SU-DHL-6 (cell line): ENCODE results near the gene ZNF181.

Source experiments
- H2AFZ ChIP-seq: fragments of 200-600 bp; sonication (generic); 2 replicates; pipeline ENCODE4 v1.6.1; 2014; ENCODE audit warnings: low read depth, mild to moderate bottlenecking, moderate library complexity, mixed read lengths, antibody characterized with exemption, low read length; ENCODE audit not compliant: severe bottlenecking
- H3F3A ChIP-seq: fragments of 200-600 bp; shearing (Covaris generic); 2 replicates; pipeline ENCODE4 v1.6.0; 2016; ENCODE audit warnings: antibody characterized with exemption, mild to moderate bottlenecking; ENCODE audit not compliant: insufficient read depth
- H3K27ac ChIP-seq: fragments of 200-600 bp; sonication (generic); 2 replicates; pipeline ENCODE4 v1.5.1; 2016; ENCODE audit warnings: low read depth, mild to moderate bottlenecking, low read length, moderate library complexity, mixed read lengths
- H3K27me3 ChIP-seq: fragments of 200-600 bp; sonication (generic), shearing (Covaris generic); 2 replicates; pipeline ENCODE4 v1.6.0; 2014; ENCODE audit warnings: mild to moderate bottlenecking, low read length
- H3K36me3 ChIP-seq: fragments of 200-600 bp; sonication (generic); 2 replicates; pipeline ENCODE4 v1.6.1; 2014; ENCODE audit warnings: mild to moderate bottlenecking, low read length, mixed read lengths
- H3K4me2 ChIP-seq: fragments of 300-600, 200-600 bp; shearing (Covaris generic), sonication (generic); 2 replicates; pipeline ENCODE4 v1.6.0; 2014; ENCODE audit warnings: low read length, low read depth, mild to moderate bottlenecking; ENCODE audit not compliant: poor library complexity, severe bottlenecking
- H3K4me3 ChIP-seq: fragments of 200-600 bp; sonication (generic); 2 replicates; pipeline ENCODE4 v1.5.1; 2014; ENCODE audit warnings: antibody characterized with exemption, low read length, mild to moderate bottlenecking, mixed read lengths; ENCODE audit not compliant: insufficient read depth, poor library complexity, severe bottlenecking
- H3K79me2 ChIP-seq: fragments of 200-600 bp; sonication (generic); 2 replicates; pipeline ENCODE4 v1.6.1; 2014; ENCODE audit warnings: mild to moderate bottlenecking, low read length, moderate library complexity; ENCODE audit not compliant: insufficient read depth
- H3K9ac ChIP-seq: fragments of 200-600 bp; sonication (generic); 2 replicates; pipeline ENCODE4 v1.7.0; 2014; ENCODE audit warnings: mild to moderate bottlenecking, low read length
- H3K9me2 ChIP-seq: fragments of 200-600 bp; sonication (generic); replicated peaks from 2 replicates; pipeline ENCODE4 v1.6.1; 2014; ENCODE audit warnings: low read length; ENCODE audit not compliant: insufficient read depth
- H3K9me3 ChIP-seq: fragments of 200-600 bp; sonication (generic); 2 replicates; pipeline ENCODE4 v1.6.1; 2014; ENCODE audit warnings: low read length, mixed read lengths; ENCODE audit not compliant: insufficient read depth
- H4K20me1 ChIP-seq: fragments of 200-600 bp; sonication (generic); 2 replicates; pipeline ENCODE4 v1.6.1; 2014; ENCODE audit warnings: low read depth, mild to moderate bottlenecking, antibody characterized with exemption, low read length, moderate library complexity, mixed read lengths
- EZH2phosphoT487 ChIP-seq: fragments of 200-600 bp; sonication (generic), shearing (Covaris generic); conservative IDR thresholded peaks from 2 replicates; pipeline ENCODE4 v1.6.1; 2018; ENCODE audit warnings: mild to moderate bottlenecking, antibody characterized with exemption, low read length, moderate library complexity, mixed read lengths
- TF ChIP-seq, protein P1 (sequence below): fragments of 200-600 bp; sonication (generic); IDR thresholded peaks from one replicate; pipeline ENCODE4 v1.5.1; 2017; ENCODE audit warnings: antibody characterized with exemption, mild to moderate bottlenecking, low read length, moderate library complexity; ENCODE audit not compliant: insufficient read depth, poor library complexity, severe bottlenecking

ZNF181 gene

DNA sequence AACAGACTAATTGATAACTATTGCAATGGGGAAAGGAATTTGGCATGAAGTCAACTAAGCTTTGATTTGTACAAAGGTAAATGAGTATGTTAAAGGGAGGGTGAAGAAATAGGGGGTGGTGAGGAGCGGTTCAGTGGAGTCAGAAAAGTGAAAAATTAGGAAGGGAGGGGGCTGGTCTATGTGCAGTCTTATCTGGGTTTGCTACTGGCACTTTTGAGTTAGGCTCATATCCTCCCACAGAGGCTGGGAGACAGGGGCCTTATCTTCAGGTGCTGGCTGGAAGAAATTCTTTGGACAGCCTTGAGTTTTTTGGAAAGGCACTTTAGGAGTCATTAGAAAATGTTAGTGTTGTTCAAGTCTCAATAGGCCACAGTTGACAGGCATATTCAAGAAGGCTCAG lies 45.5 kb upstream of the ZNF181 start:
- Histone ChIP-seq H4K20me1 (no peaks in the 10 kb centered on the region), H3K36me3 (peaks cover 8% of the 10 kb centered on the region), H3K9ac (no peak overlapping the region), H3K27me3 (no peaks in the 10 kb centered on the region), H2AFZ (no peak overlapping the region), H3K9me3 (0 out of 2 replicates have a peak, but pooled peaks cover 3% of the 10 kb centered on the region), H3K4me3 (no peak overlapping the region), H3K4me2 (no peak overlapping the region), H3K79me2 (no peaks in the 10 kb centered on the region), H3F3A (no peaks in the 10 kb centered on the region), H3K9me2 (no peaks in the 10 kb centered on the region), H3K27ac (no peak overlapping the region)
- TF ChIP-seq, protein P1, sequence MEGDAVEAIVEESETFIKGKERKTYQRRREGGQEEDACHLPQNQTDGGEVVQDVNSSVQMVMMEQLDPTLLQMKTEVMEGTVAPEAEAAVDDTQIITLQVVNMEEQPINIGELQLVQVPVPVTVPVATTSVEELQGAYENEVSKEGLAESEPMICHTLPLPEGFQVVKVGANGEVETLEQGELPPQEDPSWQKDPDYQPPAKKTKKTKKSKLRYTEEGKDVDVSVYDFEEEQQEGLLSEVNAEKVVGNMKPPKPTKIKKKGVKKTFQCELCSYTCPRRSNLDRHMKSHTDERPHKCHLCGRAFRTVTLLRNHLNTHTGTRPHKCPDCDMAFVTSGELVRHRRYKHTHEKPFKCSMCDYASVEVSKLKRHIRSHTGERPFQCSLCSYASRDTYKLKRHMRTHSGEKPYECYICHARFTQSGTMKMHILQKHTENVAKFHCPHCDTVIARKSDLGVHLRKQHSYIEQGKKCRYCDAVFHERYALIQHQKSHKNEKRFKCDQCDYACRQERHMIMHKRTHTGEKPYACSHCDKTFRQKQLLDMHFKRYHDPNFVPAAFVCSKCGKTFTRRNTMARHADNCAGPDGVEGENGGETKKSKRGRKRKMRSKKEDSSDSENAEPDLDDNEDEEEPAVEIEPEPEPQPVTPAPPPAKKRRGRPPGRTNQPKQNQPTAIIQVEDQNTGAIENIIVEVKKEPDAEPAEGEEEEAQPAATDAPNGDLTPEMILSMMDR, result no peak
- no peak for TF ChIP-seq EZH2phosphoT487

DNA sequence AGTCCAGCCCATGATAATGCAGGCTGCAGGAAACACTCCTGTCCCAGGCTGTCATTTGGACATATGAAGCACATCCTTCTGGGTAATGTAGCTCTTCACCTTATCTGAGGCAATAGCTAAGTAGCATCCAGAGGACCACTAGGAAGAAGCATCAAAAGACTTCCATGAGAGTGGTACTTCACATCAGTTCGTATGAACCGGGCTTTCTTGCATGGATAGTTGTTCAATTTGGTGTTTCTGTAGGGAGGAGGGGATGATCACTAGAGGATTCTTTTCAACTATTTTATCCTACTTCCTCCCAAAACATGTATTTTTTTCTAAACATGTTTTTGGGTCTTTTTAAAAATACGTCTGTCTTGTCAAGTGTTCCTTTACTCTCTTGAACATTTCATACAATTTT lies 43.7 kb upstream of the ZNF181 start:
- H3K4me2 ChIP-seq, result no peak overlapping the region
- H4K20me1 ChIP-seq, result no peaks in the 10 kb centered on the region
- H3K9me2 ChIP-seq, result no peaks in the 10 kb centered on the region
- no peaks in the 10 kb centered on the region; the same call in 1 of the 2 replicates for H3K27me3 ChIP-seq
- H3K9me3 ChIP-seq, result no peaks in the 10 kb centered on the region
- no peaks in the 10 kb centered on the region for H3F3A ChIP-seq
- H3K27ac ChIP-seq, result no peak overlapping the region
- TF ChIP-seq, protein P1, result no peak
- TF ChIP-seq EZH2phosphoT487, result no peak
- no peaks in the 10 kb centered on the region for H3K79me2 ChIP-seq
- no peak overlapping the region for H3K4me3 ChIP-seq
- no peaks in the 10 kb centered on the region for H3K36me3 ChIP-seq
- H2AFZ ChIP-seq, result no peak overlapping the region
- no peak overlapping the region for H3K9ac ChIP-seq

DNA sequence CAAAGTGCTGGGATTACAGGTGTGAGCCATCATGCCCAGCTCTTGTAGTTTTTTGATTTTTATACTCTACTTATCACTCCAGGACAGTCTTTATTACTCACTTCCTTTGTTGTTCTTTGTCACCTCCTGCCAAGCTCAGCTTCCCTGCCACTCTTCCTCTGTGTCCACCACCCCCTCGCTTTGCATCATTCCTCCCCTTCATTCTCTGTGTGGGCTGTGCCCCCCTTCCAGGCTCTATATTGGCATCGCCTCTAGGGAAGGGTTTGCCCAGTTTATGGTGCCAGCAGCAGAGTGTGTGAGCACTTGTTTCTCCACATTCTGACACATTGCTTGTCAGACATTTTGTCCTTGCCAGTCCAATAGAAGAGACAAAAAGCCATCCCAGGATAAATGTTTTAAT lies 41.5 kb upstream of the ZNF181 start:
- H3K27me3 ChIP-seq, result no peaks in the 10 kb centered on the region; the same call in 1 of the 2 replicates
- no peaks in the 10 kb centered on the region for H4K20me1 ChIP-seq
- H3K36me3 ChIP-seq, result no peaks in the 10 kb centered on the region
- H3K9ac ChIP-seq, result no peak overlapping the region
- no peaks in the 10 kb centered on the region for H3F3A ChIP-seq
- no peak overlapping the region for H3K4me3 ChIP-seq
- no peak overlapping the region for H3K27ac ChIP-seq
- TF ChIP-seq, protein P1, result no peak
- no peak for TF ChIP-seq EZH2phosphoT487
- H3K9me2 ChIP-seq, result no peaks in the 10 kb centered on the region
- no peaks in the 10 kb centered on the region for H3K9me3 ChIP-seq
- H3K4me2 ChIP-seq, result no peak overlapping the region
- no peak overlapping the region for H2AFZ ChIP-seq
- H3K79me2 ChIP-seq, result no peaks in the 10 kb centered on the region
